ENCODE measurements around the gene HSP90B1.

HSP90B1 gene

DNA sequence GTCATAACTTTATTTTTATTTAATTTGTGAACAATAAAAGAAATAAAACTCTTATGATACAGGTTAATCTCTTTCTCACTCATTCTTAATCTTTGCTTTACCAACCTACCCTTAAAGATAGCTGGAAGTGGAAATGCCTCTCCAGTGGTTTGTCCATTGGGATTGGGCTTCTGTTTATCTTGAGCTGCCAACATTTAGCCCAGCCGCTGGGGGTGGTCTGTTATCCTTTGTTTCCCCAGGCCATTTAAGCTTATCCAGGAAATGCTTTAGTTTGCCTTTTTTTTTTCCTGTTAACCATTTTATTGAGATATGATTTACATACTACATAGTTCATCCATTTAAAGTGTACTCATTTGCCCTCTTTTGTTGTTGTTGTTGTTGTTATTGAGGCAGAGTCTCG, 43.7 kb downstream of the HSP90B1 start:
- no peak for DNase-seq (ENCODE audit: low read depth, low spot score)

DNA sequence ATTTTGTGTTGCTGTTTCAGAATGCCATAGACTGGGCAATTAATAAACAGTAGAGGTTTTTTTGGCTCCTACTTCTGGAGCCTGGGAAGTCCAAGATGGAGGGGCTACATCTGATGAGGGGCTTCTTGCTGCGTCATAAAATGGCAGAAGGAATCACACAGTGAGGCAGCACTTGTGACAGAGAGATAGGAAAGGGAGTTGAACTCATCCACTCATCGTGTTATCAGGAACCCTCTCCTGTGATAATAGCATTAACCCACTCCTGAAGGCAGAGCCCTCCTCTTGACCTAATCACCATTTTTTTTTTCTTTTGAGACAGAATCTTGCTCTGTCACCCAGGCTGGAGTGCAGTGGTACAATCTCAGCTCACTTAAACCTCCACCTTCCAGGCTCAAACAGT, 45.2 kb downstream of the HSP90B1 start:
- no peak for DNase-seq (ENCODE audit: low read depth, low spot score)

GRCh38 chr12:103978384-103978982, 48.3 kb downstream of the HSP90B1 start:
- no peak for DNase-seq (ENCODE audit: low read depth, low spot score)

- no peak for DNase-seq (ENCODE audit: low read depth, low spot score)
These were observed 56.6 kb downstream of the HSP90B1 start for GRCh38 chr12:103986829-103987228.

- DNase-seq (ENCODE audit: low read depth, low spot score), result no peak
These were observed 64.0 kb downstream of the HSP90B1 start for GRCh38 chr12:103994235-103994634.

- DNase-seq (ENCODE audit: low read depth, low spot score), result no peak
These were observed 66.4 kb downstream of the HSP90B1 start for GRCh38 chr12:103996595-103996994.

GRCh38 chr12:103997286-103997900, 67.2 kb downstream of the HSP90B1 start:
- no peak for DNase-seq (ENCODE audit: low read depth, low spot score)

All from brain pericyte (primary cell).